ENCODE measurements around the gene APBA2. TPM values are rescaled to one million over a fixed set of nuclear protein-coding genes. Genes with fewer than 3 reads are reported as not detected.
A peak's percentile ranks its signal among the peaks of the same experiment; 100 is the strongest.
"Not testable (repeated sequence)": the region's sequence is repeated elsewhere in the genome, so short reads cannot be mapped to it uniquely, and the experiment has no call there.

APBA2 gene
- total RNA-seq = 26.4 to 30.4 TPM (median 28.7 TPM) in 3 replicates
- long read RNA-seq, partial matches to known transcripts = 17 of 138 reads
- long read RNA-seq, other reads (novel, unspliced or antisense) = 116 of 138 reads

GRCh38 chr15:28885630-28886430 lies at the start of gene APBA2:
APBA2 (plus strand) TSS chr15:28885974; CDS start chr15:29053885, 167,911 bp downstream.
- no peaks in the 10 kb centered on the region for H3K36me3 Mint-ChIP-seq (ENCODE audit: low read depth)
- H3K27me3 Mint-ChIP-seq (ENCODE audit: low read depth) = no peaks in the 10 kb centered on the region
- no peak for DNase-seq (ENCODE audit: low spot score)
- H3K4me3 Mint-ChIP-seq (ENCODE audit: unreplicated experiment) = peak within 1 kb of the TSS; percentile 70
- H3K9me3 Mint-ChIP-seq (ENCODE audit: low read depth) = no peaks in the 10 kb centered on the region
- peak; percentile 38 for TF ChIP-seq CTCF (IDR thresholded peaks at IDR 0.05)
- H3K4me1 Mint-ChIP-seq (ENCODE audit: low read depth) = peaks cover 33% of the 10 kb centered on the region
- H3K27ac Mint-ChIP-seq (ENCODE audit: unreplicated experiment) = no peak within 1 kb of the TSS

GRCh38 chr15:28840285-28840684 lies 45.5 kb upstream of the APBA2 start:
- H3K9me3 Mint-ChIP-seq (ENCODE audit: low read depth); H3K27ac Mint-ChIP-seq (ENCODE audit: unreplicated experiment); H3K27me3 Mint-ChIP-seq (ENCODE audit: low read depth); H3K36me3 Mint-ChIP-seq (ENCODE audit: low read depth); H3K4me1 Mint-ChIP-seq (ENCODE audit: low read depth); H3K4me3 Mint-ChIP-seq (ENCODE audit: unreplicated experiment); DNase-seq (ENCODE audit: low spot score): not testable (repeated sequence)

- not testable (repeated sequence) for DNase-seq (ENCODE audit: low spot score); H3K27me3 Mint-ChIP-seq (ENCODE audit: low read depth); H3K4me1 Mint-ChIP-seq (ENCODE audit: low read depth); H3K27ac Mint-ChIP-seq (ENCODE audit: unreplicated experiment); H3K9me3 Mint-ChIP-seq (ENCODE audit: low read depth); H3K36me3 Mint-ChIP-seq (ENCODE audit: low read depth); H3K4me3 Mint-ChIP-seq (ENCODE audit: unreplicated experiment)
Observed at GRCh38 chr15:28842210-28842609, 43.6 kb upstream of the APBA2 start.

- not testable (repeated sequence) for H3K36me3 Mint-ChIP-seq (ENCODE audit: low read depth); H3K4me3 Mint-ChIP-seq (ENCODE audit: unreplicated experiment); H3K4me1 Mint-ChIP-seq (ENCODE audit: low read depth); H3K27me3 Mint-ChIP-seq (ENCODE audit: low read depth); H3K27ac Mint-ChIP-seq (ENCODE audit: unreplicated experiment); DNase-seq (ENCODE audit: low spot score); H3K9me3 Mint-ChIP-seq (ENCODE audit: low read depth)
Observed at GRCh38 chr15:28843520-28843919, 42.3 kb upstream of the APBA2 start.

GRCh38 chr15:28844147-28844546 lies 41.6 kb upstream of the APBA2 start:
- not testable (repeated sequence) for DNase-seq (ENCODE audit: low spot score); H3K9me3 Mint-ChIP-seq (ENCODE audit: low read depth)

GRCh38 chr15:28847247-28847646 lies 38.5 kb upstream of the APBA2 start:
- not testable (repeated sequence) for H3K4me1 Mint-ChIP-seq (ENCODE audit: low read depth); H3K36me3 Mint-ChIP-seq (ENCODE audit: low read depth); H3K27me3 Mint-ChIP-seq (ENCODE audit: low read depth); DNase-seq (ENCODE audit: low spot score); H3K9me3 Mint-ChIP-seq (ENCODE audit: low read depth); H3K27ac Mint-ChIP-seq (ENCODE audit: unreplicated experiment); H3K4me3 Mint-ChIP-seq (ENCODE audit: unreplicated experiment)

More at GRCh38 chr15:28844147-28844546, 41.6 kb upstream of the APBA2 start:
- H3K4me3 Mint-ChIP-seq (ENCODE audit: unreplicated experiment); H3K27ac Mint-ChIP-seq (ENCODE audit: unreplicated experiment); H3K4me1 Mint-ChIP-seq (ENCODE audit: low read depth); H3K27me3 Mint-ChIP-seq (ENCODE audit: low read depth); H3K36me3 Mint-ChIP-seq (ENCODE audit: low read depth): not testable (repeated sequence)

- H3K27me3 Mint-ChIP-seq (ENCODE audit: low read depth); H3K4me1 Mint-ChIP-seq (ENCODE audit: low read depth); H3K27ac Mint-ChIP-seq (ENCODE audit: unreplicated experiment); H3K4me3 Mint-ChIP-seq (ENCODE audit: unreplicated experiment); DNase-seq (ENCODE audit: low spot score); H3K9me3 Mint-ChIP-seq (ENCODE audit: low read depth); H3K36me3 Mint-ChIP-seq (ENCODE audit: low read depth): not testable (repeated sequence)
Observed at GRCh38 chr15:28847959-28848358, 37.8 kb upstream of the APBA2 start.

GRCh38 chr15:28848521-28848920 lies 37.3 kb upstream of the APBA2 start, which contains the start of gene GOLGA6L7:
GOLGA6L7 (minus strand) TSS chr15:28848644; CDS start chr15:28848549, 95 bp downstream.
- H3K36me3 Mint-ChIP-seq (ENCODE audit: low read depth); H3K27ac Mint-ChIP-seq (ENCODE audit: unreplicated experiment); DNase-seq (ENCODE audit: low spot score); H3K9me3 Mint-ChIP-seq (ENCODE audit: low read depth); H3K4me1 Mint-ChIP-seq (ENCODE audit: low read depth); H3K27me3 Mint-ChIP-seq (ENCODE audit: low read depth); H3K4me3 Mint-ChIP-seq (ENCODE audit: unreplicated experiment): not testable (repeated sequence)

GRCh38 chr15:28849271-28849670 lies 36.5 kb upstream of the APBA2 start:
- H3K27ac Mint-ChIP-seq (ENCODE audit: unreplicated experiment); H3K4me3 Mint-ChIP-seq (ENCODE audit: unreplicated experiment); H3K4me1 Mint-ChIP-seq (ENCODE audit: low read depth); H3K27me3 Mint-ChIP-seq (ENCODE audit: low read depth); DNase-seq (ENCODE audit: low spot score); H3K36me3 Mint-ChIP-seq (ENCODE audit: low read depth); H3K9me3 Mint-ChIP-seq (ENCODE audit: low read depth): not testable (repeated sequence)

GRCh38 chr15:28849766-28850165 lies 36.0 kb upstream of the APBA2 start:
- DNase-seq (ENCODE audit: low spot score); H3K36me3 Mint-ChIP-seq (ENCODE audit: low read depth); H3K27ac Mint-ChIP-seq (ENCODE audit: unreplicated experiment); H3K9me3 Mint-ChIP-seq (ENCODE audit: low read depth); H3K27me3 Mint-ChIP-seq (ENCODE audit: low read depth); H3K4me3 Mint-ChIP-seq (ENCODE audit: unreplicated experiment); H3K4me1 Mint-ChIP-seq (ENCODE audit: low read depth): not testable (repeated sequence)

GRCh38 chr15:28853654-28854053 lies 32.1 kb upstream of the APBA2 start:
- H3K4me1 Mint-ChIP-seq (ENCODE audit: low read depth); H3K9me3 Mint-ChIP-seq (ENCODE audit: low read depth); H3K27ac Mint-ChIP-seq (ENCODE audit: unreplicated experiment); DNase-seq (ENCODE audit: low spot score); H3K36me3 Mint-ChIP-seq (ENCODE audit: low read depth); H3K4me3 Mint-ChIP-seq (ENCODE audit: unreplicated experiment); H3K27me3 Mint-ChIP-seq (ENCODE audit: low read depth): not testable (repeated sequence)

- not testable (repeated sequence) for H3K9me3 Mint-ChIP-seq (ENCODE audit: low read depth); H3K27ac Mint-ChIP-seq (ENCODE audit: unreplicated experiment); H3K36me3 Mint-ChIP-seq (ENCODE audit: low read depth); H3K4me1 Mint-ChIP-seq (ENCODE audit: low read depth); H3K27me3 Mint-ChIP-seq (ENCODE audit: low read depth); H3K4me3 Mint-ChIP-seq (ENCODE audit: unreplicated experiment); DNase-seq (ENCODE audit: low spot score)
Observed at GRCh38 chr15:28854578-28854977, 31.2 kb upstream of the APBA2 start.

All from chondrocyte (in vitro differentiated cells).